K562 (cell line): ENCODE measurements around the gene TNFSF11. TPM values are rescaled to one million over a fixed set of nuclear protein-coding genes. Genes with fewer than 3 reads are reported as not detected.

ENCODE experiments used
- CREBBP ChIP-seq: IDR thresholded peaks from one replicate; pipeline ENCODE4 v1.6.1; 2012; ENCODE audit warnings: low read depth, mild to moderate bottlenecking, control low read depth, inconsistent platforms, low read length
- U2AF1 ChIP-seq: fragments of 200-400 bp; formaldehyde crosslinking; optimal IDR thresholded peaks from 2 replicates; pipeline ENCODE3; 2017; ENCODE audit warnings: mild to moderate bottlenecking, low read depth, low read length, moderate library complexity
- polyA plus RNA-seq, 8 experiments: library from polyadenylated mRNA; depleted of rRNA in 4 of 8; stranded (reverse) in 5 of 8; unstranded in 3 of 8; fragments of >200 nt; fragmentation: Nextera tagmentation in 2 of 8; fragmentation: Illumina TruSeq in 1 of 8; extraction: Ambion mirVana in 2 of 8; extraction: Trizol in 1 of 8; gene quantifications; 2 replicates each; pipeline versions ENCODE4 v1.2.1 to v1.2.3, GENCODE V29; 2011 to 2014; ENCODE audit warnings: inconsistent platforms in 1 of 8, missing spikeins in 1 of 8
- total RNA-seq, 7 experiments: library from RNA; depleted of rRNA in 6 of 7; stranded (reverse); fragments of >200 nt in 6 of 7; fragmentation: Illumina TruSeq in 2 of 7; extraction: Trizol in 2 of 7; gene quantifications; 2 replicates each; pipeline versions ENCODE4 v1.2.1 to v1.2.3, GENCODE V29; 2011 to 2021; ENCODE audit warnings: low replicate concordance in 1 of 7
- TF ChIP-seq, protein P1 (sequence below): fragments of 450-650 bp; IDR thresholded peaks from 2 replicates; pipeline ENCODE4 v1.6.1; 2016; ENCODE audit warnings: mild to moderate bottlenecking, moderate library complexity
- TF ChIP-seq, protein P2 (sequence below), 2 experiments: fragments of 450-650 bp; IDR thresholded peaks; 2 replicates each; pipeline ENCODE4 v1.6.1; 2016; ENCODE audit warnings: mild to moderate bottlenecking in 2 of 2, borderline replicate concordance in 1 of 2, low read depth in 1 of 2, moderate library complexity in 1 of 2

Gene TNFSF11
- total and polyA plus RNA-seq, 9 of the 15 experiments (the other 6 are each of a cell fraction or from before 2014, with no cell fraction given) = not detected

DNA sequence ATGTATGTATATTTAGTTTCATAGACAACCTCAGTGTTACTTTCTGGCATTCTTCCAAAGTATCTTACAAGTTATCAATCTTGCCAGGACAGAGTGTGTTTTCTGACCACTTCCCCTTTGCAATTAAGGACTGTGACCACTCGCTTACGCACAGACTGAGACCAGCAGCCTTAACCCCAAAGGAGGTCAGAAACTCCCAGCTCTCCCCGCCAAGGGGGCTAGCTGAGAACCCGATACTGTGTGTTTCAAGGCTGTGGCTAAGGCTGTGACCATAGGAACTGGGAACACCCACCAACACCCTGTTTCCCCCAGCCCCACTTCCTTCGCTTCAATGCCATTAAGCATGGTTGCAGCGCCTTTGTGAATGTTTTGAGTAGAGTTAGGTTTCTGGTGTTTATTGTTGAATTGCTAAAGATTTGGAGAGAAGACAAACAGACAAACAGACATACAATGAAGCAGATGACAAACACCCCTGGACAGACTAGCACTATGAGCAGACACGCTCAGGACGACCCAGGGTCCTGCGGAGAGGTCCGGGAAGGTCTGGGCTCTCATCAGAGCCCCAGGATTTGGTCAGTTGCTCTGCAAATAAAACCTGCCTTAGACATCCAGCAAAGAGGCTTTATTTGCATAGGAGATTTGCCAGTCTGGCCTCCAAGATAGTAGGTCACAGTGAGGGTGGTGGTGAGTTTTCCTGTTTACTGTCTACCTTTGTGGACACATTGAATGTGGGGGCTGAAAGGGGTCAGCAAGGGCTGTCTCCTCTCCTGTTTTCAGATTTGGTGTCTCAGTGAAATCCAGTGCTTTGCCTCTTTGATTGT, 25.0 kb upstream of the TNFSF11 start (continued):
- TF ChIP-seq, protein P1, sequence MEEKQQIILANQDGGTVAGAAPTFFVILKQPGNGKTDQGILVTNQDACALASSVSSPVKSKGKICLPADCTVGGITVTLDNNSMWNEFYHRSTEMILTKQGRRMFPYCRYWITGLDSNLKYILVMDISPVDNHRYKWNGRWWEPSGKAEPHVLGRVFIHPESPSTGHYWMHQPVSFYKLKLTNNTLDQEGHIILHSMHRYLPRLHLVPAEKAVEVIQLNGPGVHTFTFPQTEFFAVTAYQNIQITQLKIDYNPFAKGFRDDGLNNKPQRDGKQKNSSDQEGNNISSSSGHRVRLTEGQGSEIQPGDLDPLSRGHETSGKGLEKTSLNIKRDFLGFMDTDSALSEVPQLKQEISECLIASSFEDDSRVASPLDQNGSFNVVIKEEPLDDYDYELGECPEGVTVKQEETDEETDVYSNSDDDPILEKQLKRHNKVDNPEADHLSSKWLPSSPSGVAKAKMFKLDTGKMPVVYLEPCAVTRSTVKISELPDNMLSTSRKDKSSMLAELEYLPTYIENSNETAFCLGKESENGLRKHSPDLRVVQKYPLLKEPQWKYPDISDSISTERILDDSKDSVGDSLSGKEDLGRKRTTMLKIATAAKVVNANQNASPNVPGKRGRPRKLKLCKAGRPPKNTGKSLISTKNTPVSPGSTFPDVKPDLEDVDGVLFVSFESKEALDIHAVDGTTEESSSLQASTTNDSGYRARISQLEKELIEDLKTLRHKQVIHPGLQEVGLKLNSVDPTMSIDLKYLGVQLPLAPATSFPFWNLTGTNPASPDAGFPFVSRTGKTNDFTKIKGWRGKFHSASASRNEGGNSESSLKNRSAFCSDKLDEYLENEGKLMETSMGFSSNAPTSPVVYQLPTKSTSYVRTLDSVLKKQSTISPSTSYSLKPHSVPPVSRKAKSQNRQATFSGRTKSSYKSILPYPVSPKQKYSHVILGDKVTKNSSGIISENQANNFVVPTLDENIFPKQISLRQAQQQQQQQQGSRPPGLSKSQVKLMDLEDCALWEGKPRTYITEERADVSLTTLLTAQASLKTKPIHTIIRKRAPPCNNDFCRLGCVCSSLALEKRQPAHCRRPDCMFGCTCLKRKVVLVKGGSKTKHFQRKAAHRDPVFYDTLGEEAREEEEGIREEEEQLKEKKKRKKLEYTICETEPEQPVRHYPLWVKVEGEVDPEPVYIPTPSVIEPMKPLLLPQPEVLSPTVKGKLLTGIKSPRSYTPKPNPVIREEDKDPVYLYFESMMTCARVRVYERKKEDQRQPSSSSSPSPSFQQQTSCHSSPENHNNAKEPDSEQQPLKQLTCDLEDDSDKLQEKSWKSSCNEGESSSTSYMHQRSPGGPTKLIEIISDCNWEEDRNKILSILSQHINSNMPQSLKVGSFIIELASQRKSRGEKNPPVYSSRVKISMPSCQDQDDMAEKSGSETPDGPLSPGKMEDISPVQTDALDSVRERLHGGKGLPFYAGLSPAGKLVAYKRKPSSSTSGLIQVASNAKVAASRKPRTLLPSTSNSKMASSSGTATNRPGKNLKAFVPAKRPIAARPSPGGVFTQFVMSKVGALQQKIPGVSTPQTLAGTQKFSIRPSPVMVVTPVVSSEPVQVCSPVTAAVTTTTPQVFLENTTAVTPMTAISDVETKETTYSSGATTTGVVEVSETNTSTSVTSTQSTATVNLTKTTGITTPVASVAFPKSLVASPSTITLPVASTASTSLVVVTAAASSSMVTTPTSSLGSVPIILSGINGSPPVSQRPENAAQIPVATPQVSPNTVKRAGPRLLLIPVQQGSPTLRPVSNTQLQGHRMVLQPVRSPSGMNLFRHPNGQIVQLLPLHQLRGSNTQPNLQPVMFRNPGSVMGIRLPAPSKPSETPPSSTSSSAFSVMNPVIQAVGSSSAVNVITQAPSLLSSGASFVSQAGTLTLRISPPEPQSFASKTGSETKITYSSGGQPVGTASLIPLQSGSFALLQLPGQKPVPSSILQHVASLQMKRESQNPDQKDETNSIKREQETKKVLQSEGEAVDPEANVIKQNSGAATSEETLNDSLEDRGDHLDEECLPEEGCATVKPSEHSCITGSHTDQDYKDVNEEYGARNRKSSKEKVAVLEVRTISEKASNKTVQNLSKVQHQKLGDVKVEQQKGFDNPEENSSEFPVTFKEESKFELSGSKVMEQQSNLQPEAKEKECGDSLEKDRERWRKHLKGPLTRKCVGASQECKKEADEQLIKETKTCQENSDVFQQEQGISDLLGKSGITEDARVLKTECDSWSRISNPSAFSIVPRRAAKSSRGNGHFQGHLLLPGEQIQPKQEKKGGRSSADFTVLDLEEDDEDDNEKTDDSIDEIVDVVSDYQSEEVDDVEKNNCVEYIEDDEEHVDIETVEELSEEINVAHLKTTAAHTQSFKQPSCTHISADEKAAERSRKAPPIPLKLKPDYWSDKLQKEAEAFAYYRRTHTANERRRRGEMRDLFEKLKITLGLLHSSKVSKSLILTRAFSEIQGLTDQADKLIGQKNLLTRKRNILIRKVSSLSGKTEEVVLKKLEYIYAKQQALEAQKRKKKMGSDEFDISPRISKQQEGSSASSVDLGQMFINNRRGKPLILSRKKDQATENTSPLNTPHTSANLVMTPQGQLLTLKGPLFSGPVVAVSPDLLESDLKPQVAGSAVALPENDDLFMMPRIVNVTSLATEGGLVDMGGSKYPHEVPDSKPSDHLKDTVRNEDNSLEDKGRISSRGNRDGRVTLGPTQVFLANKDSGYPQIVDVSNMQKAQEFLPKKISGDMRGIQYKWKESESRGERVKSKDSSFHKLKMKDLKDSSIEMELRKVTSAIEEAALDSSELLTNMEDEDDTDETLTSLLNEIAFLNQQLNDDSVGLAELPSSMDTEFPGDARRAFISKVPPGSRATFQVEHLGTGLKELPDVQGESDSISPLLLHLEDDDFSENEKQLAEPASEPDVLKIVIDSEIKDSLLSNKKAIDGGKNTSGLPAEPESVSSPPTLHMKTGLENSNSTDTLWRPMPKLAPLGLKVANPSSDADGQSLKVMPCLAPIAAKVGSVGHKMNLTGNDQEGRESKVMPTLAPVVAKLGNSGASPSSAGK = no peak
- TF ChIP-seq, protein P2, sequence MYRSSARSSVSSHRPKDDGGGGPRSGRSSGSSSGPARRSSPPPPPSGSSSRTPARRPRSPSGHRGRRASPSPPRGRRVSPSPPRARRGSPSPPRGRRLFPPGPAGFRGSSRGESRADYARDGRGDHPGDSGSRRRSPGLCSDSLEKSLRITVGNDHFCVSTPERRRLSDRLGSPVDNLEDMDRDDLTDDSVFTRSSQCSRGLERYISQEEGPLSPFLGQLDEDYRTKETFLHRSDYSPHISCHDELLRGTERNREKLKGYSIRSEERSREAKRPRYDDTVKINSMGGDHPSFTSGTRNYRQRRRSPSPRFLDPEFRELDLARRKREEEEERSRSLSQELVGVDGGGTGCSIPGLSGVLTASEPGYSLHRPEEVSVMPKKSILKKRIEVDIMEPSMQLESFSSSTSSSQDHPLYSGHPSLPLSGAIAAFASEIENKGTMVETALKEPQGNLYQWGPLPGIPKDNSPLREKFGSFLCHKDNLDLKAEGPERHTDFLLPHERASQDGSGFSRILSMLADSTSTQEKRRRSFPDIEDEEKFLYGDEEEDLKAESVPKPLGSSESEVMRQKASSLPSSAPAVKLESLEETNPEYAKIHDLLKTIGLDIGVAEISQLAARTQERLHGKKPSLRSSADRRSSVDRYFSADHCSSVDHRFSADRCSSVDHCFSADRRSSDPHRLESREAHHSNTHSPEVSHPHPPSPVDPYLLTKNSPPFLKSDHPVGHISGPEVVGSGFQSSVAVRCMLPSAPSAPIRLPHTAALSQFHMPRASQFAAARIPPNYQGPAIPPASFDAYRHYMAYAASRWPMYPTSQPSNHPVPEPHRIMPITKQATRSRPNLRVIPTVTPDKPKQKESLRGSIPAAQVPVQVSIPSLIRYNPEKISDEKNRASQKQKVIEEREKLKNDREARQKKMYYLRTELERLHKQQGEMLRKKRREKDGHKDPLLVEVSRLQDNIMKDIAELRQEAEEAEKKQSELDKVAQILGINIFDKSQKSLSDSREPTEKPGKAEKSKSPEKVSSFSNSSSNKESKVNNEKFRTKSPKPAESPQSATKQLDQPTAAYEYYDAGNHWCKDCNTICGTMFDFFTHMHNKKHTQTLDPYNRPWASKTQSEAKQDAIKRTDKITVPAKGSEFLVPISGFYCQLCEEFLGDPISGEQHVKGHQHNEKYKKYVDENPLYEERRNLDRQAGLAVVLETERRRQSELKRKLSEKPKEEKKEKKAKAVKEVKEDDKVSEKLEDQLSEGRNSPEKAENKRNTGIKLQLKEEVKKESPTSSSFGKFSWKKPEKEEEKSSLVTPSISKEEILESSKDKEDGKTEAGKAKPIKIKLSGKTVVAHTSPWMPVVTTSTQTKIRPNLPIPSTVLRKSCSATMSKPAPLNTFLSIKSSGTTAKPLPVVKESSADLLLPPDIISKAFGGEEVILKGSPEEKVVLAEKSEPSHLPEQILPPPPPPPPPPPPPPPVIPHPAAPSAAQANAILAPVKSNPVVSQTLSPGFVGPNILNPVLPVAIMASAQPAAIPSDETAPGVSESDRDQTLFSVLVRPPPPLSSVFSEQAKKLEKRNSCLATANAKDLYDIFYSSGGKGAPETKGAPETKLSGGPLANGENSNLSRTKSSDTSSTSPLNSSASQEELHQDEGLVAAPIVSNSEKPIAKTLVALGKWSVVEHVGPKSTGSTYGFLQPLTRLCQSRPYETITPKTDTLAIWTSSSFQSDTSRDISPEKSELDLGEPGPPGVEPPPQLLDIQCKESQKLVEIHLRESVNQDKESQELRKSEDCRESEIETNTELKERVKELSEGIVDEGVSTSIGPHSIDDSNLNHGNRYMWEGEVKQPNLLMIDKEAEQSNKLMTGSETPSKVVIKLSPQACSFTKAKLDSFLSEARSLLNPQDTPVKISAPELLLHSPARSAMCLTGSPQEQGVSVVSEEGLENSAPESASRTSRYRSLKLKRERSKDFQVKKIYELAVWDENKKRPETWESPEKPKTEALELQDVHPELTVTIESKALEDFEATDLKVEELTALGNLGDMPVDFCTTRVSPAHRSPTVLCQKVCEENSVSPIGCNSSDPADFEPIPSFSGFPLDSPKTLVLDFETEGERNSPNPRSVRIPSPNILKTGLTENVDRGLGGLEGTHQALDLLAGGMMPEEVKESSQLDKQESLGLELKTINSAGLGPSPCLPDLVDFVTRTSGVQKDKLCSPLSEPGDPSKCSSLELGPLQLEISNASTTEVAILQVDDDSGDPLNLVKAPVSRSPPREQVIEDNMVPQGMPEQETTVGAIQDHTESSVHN (IDR thresholded peaks at IDR 0.05; ENCODE audit: borderline replicate concordance in 1 of 2, low read depth in 1 of 2) = no peak
- TF ChIP-seq CREBBP (no peak), U2AF1 (no peak)
